GM12801 (cell line): ENCODE measurements around the gene UBR3.

Source experiments
- TF ChIP-seq, protein P1 (sequence below): IDR thresholded peaks from one replicate; pipeline ENCODE4 v1.5.1; 2011; ENCODE audit warnings: control low read depth; ENCODE audit not compliant: insufficient read length; ENCODE audit errors: extremely low read depth

UBR3 gene

DNA sequence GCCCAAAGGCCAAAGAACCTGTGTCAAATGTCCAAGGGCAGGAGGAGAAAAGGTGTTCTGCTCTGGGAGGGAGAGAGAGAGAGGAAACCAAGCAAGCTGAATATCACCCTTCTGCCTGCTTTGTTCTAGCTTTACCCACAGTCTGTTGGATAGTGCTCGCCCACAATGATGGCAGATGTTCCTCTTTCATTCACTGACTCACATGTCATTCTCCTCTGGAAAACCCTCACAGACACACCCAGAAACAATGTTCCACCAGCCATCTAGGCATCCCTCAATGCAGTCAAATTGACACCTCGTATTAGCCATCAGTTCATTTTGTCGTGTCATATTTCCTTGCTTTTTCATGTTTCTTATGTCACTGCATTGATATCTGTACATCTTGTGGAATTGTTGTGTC lies 150.3 kb downstream of the UBR3 start:
- TF ChIP-seq, protein P1, sequence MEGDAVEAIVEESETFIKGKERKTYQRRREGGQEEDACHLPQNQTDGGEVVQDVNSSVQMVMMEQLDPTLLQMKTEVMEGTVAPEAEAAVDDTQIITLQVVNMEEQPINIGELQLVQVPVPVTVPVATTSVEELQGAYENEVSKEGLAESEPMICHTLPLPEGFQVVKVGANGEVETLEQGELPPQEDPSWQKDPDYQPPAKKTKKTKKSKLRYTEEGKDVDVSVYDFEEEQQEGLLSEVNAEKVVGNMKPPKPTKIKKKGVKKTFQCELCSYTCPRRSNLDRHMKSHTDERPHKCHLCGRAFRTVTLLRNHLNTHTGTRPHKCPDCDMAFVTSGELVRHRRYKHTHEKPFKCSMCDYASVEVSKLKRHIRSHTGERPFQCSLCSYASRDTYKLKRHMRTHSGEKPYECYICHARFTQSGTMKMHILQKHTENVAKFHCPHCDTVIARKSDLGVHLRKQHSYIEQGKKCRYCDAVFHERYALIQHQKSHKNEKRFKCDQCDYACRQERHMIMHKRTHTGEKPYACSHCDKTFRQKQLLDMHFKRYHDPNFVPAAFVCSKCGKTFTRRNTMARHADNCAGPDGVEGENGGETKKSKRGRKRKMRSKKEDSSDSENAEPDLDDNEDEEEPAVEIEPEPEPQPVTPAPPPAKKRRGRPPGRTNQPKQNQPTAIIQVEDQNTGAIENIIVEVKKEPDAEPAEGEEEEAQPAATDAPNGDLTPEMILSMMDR, result no peak

DNA sequence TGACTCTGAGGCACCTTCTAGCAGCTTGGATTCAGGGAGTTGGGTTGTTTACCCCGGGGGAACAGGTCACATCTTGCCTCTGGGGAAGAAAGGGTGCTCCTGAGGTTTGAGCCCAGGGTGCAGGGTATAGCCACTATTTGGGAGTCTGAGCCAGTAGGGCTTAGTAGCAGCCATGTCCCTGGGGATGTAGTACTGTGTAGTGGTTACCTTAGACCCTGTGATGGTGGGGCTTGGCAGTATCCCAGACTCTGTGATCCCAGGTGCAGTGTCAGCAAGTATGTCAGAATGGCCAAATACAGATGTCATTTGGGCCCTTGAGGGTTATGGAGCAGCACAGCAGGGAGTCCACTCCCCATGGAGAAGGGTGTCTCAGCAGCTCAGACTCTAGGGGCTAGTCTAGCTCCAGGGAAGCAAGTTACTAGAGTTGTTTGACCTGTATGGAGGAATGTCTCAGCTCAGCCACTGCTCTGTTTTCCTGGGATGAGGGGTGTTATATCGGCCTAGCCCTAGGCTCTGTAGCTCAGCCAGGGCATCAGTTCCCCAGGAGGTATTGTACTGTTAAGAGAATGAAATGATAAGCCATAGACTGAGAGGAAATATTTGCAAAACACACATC lies 151.3 kb downstream of the UBR3 start:
- TF ChIP-seq, protein P1, result no peak

DNA sequence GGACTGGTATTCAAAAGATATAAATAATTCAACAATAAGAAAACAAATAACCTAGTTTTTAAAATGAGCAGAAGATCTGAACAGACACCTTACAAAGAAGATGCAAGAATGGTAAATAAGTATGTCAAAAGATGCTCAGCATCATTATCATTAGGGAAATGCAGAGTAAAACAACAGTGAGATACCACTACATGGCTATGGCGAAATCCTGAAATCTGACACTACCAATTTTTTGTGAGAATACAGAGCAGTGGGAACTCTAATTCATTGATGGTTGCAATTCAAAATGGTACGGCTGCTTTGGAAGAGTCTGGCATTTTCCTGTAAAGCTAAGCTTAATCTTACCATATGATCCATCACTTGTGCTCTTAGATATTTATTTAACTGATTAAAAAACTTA lies 151.8 kb downstream of the UBR3 start:
- TF ChIP-seq, protein P1, result no peak

DNA sequence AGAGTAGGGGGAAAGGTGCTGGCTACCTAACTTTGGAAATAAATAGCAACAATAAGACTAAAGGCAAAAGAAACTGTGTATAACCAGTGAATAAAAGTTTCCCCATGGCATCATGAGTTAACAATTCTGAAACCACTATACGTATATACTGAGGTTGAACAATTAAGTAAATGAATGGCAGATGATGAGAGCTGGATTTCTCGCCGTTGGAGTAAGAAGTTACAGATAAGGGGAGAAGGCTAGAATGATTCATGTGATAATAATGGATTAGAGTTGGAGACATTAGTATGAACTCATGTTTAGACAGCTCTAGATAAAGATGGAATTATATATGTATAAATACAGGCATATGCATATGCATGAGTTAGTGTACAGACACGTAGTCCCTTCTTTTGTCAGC lies 152.7 kb downstream of the UBR3 start:
- TF ChIP-seq, protein P1, result no peak

DNA sequence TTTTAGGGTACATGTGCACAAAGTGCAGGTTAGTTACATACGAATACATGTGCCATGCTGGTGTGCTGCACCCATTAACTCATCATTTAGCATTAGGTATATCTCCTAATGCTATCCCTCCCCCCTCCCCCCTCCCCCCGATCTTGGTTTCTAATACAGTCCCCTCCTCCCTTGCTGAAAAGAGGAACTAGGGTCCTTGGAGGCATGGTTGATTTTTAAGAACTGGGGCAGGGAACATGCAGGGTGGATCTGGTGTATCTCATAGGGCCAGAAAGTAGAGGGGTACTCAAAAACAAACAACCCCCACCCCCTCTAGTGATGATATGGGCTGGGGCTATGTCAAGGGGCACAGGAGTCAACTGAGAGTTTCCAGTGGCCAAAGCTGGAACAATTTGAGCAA lies 153.4 kb downstream of the UBR3 start:
- TF ChIP-seq, protein P1, result no peak

DNA sequence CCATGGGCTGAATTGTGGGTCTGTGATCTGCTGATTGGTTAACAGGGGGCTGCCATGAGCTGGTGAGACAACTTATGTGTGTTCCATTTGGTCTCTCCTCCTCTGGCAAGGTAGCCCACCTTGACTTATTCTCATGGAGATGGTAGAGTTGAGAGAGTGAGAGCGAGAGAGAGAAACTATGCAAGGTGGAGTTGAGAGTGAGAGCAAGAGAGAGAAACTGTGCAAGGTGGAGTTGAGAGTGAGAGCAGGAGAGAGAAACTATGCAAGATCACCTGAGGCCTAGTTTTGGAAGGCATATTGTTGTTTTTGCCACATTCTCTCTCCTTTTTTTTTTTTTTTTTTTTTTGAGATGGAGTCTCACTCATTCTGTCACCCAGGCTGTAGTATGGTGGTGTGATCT lies 155.7 kb downstream of the UBR3 start:
- TF ChIP-seq, protein P1, result no peak

DNA sequence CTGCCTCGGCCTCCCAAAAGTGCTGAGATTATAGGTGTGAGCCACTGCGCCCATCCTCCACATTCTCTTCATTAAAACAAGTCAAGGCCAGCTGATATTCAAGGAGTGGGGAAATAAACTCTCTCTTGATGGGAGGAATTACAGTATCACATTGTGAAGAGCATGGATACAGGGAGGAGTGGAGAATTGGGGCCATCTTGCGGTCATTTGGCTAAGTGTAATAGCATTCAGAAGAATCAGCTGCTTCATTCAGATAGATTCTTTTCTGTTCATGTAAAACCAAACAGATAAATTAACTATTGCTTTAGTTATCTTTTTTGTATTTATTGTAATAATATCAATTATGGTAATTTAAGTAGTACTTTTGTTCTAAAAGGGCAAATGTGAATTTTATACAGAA lies 156.3 kb downstream of the UBR3 start:
- TF ChIP-seq, protein P1, result no peak

DNA sequence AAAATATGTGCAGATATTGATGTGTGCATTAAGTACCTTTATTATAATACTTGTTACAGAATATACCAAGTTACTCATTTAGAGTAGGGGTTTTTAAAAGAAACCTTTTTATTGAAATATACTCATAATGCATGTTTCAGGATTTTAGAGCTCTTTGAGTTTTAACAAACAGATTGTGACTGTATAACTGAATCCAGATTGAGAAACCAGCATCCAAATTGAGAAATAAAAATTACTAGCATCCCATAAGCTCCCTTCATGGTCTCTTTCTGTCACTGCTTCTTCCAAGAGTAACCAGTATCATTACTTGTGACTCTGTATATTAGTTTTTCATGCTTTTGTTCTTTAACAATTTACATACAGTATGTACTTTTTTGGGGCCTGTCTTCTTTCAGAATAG lies 156.9 kb downstream of the UBR3 start:
- TF ChIP-seq, protein P1, result no peak
